GM21423 (cell line): ENCODE measurements around the gene TMEM63C.

Experiments
- ATAC-seq: cut with Tn5 transposase; IDR thresholded peaks from one replicate; pipeline ENCODE4 v1.9.1; 2021; ENCODE audit warnings: mild to moderate bottlenecking, moderate library complexity; ENCODE audit not compliant: unreplicated experiment

TMEM63C gene

GRCh38 chr14:77181603-77182437, at the start of gene TMEM63C:
TSS of gene TMEM63C (plus strand) at chr14:77181798. CDS start at chr14:77218814, 37,016 bp downstream.
- ATAC-seq: peak; percentile 54

- ATAC-seq: no peak
Observed at GRCh38 chr14:77131871-77132486, 49.6 kb upstream of the TMEM63C start.

- ATAC-seq: no peak
Observed at GRCh38 chr14:77133720-77134338, 47.8 kb upstream of the TMEM63C start.

- ATAC-seq: no peak
Observed at GRCh38 chr14:77139022-77139421, 42.6 kb upstream of the TMEM63C start.

- no peak for ATAC-seq
Observed at GRCh38 chr14:77139540-77140358, 41.8 kb upstream of the TMEM63C start.

- ATAC-seq: no peak
Observed at GRCh38 chr14:77140359-77141213, 41.0 kb upstream of the TMEM63C start.

GRCh38 chr14:77141214-77142004, 40.2 kb upstream of the TMEM63C start, which contains the start of gene ZDHHC22:
TSS of gene ZDHHC22 (minus strand) at chr14:77141791. CDS start at chr14:77139738, 2,053 bp downstream.
- ATAC-seq: no peak

GRCh38 chr14:77142005-77142800, 39.4 kb upstream of the TMEM63C start:
- ATAC-seq: no peak

- no peak for ATAC-seq
Observed at GRCh38 chr14:77143071-77143470, 38.5 kb upstream of the TMEM63C start.

- ATAC-seq: no peak
Observed at GRCh38 chr14:77144412-77145115, 37.0 kb upstream of the TMEM63C start.

GRCh38 chr14:77145975-77146740, 35.4 kb upstream of the TMEM63C start:
- ATAC-seq: no peak

- ATAC-seq: no peak
Observed at GRCh38 chr14:77148510-77149231, 32.9 kb upstream of the TMEM63C start.

- no peak for ATAC-seq
Observed at GRCh38 chr14:77151245-77151644, 30.4 kb upstream of the TMEM63C start.

GRCh38 chr14:77151918-77152588, 29.5 kb upstream of the TMEM63C start:
- no peak for ATAC-seq

GRCh38 chr14:77153802-77154201, 27.8 kb upstream of the TMEM63C start:
- no peak for ATAC-seq

- no peak for ATAC-seq
Observed at GRCh38 chr14:77154421-77154820, 27.2 kb upstream of the TMEM63C start.
